Measurements from ENCODE around the gene MASP1. TPM values are rescaled to one million over a fixed set of nuclear protein-coding genes. Genes with fewer than 3 reads are reported as not detected.

Gene MASP1
- total and polyA plus RNA-seq, 2 experiments from 2014 or later = 1.6 to 3.0 TPM

GRCh38 chr3:187318819-187319616, 27.5 kb upstream of the MASP1 start (continued):
- TF ChIP-seq CTCF (conservative IDR thresholded peaks at IDR 0.05; ENCODE audit: low read depth in 2 of 2) = peak; percentile 96 to 99

GRCh38 chr3:187315872-187316271, 24.3 kb upstream of the MASP1 start:
- H3K27ac ChIP-seq (ENCODE audit: low read depth) = no peak overlapping the region
- no peak for DNase-seq (ENCODE audit: low spot score)
- no peak for ATAC-seq
- no peaks in the 10 kb centered on the region for H3K9me2 ChIP-seq (ENCODE audit: insufficient read depth)
- no peaks in the 10 kb centered on the region for H3F3A ChIP-seq (replicated peaks; ENCODE audit: low read depth)
- H2AFZ ChIP-seq = no peak overlapping the region
- no peaks in the 10 kb centered on the region for H3K36me3 ChIP-seq (ENCODE audit: insufficient read depth)
- peaks cover 17% of the 10 kb centered on the region for H3K4me1 Mint-ChIP-seq
- H3K4me3 Mint-ChIP-seq = no peak overlapping the region
- H3K27me3 Mint-ChIP-seq (ENCODE audit: insufficient read depth, low read depth, poor library complexity) = peaks cover 9% of the 10 kb centered on the region
- H3K4me3 ChIP-seq = no peak overlapping the region
- H3K27me3 ChIP-seq (ENCODE audit: insufficient read depth) = no peaks in the 10 kb centered on the region
- H3K79me2 ChIP-seq (replicated peaks; ENCODE audit: insufficient read depth) = no peaks in the 10 kb centered on the region
- no peak for TF ChIP-seq JUNB (IDR thresholded peaks at IDR 0.05; ENCODE audit: unreplicated experiment)
- no peak for TF ChIP-seq STAT1 (IDR thresholded peaks at IDR 0.05; ENCODE audit: unreplicated experiment)
- TF ChIP-seq ZNF331 (CRISPR knock-in tag; IDR thresholded peaks at IDR 0.05; ENCODE audit: low read depth) = no peak
- TF ChIP-seq ZNF462 (CRISPR knock-in tag; IDR thresholded peaks at IDR 0.05) = no peak
- TF ChIP-seq ZNF114 (CRISPR knock-in tag; IDR thresholded peaks at IDR 0.05) = no peak
- no peak for TF ChIP-seq CTCF (conservative IDR thresholded peaks at IDR 0.05; ENCODE audit: low read depth in 2 of 2)
- no peak for TF ChIP-seq EZH2phosphoT487 (IDR thresholded peaks at IDR 0.05; ENCODE audit: unreplicated experiment)
- TF ChIP-seq EZH2 (IDR thresholded peaks at IDR 0.05; ENCODE audit: low read depth, unreplicated experiment) = no peak
- TF ChIP-seq REST (IDR thresholded peaks at IDR 0.05; ENCODE audit: unreplicated experiment) = no peak
- no peaks in the 10 kb centered on the region; the same call in 2 of the 3 replicates for H3K36me3 Mint-ChIP-seq (ENCODE audit: low read depth)
- H3K4me1 ChIP-seq (ENCODE audit: insufficient read depth) = peaks cover 6% of the 10 kb centered on the region; the same call in 1 of the 2 replicates
- H4K20me1 ChIP-seq (replicated peaks; ENCODE audit: insufficient read depth) = no peaks in the 10 kb centered on the region
- no peak overlapping the region for H3K4me2 ChIP-seq
- H3K9me3 Mint-ChIP-seq = peaks cover 8% of the 10 kb centered on the region; the same call in 2 of the 3 replicates
- no peak overlapping the region for H3K27ac Mint-ChIP-seq
